HepG2 (cell line): ENCODE results near the gene FAM9C. TPM values are rescaled to one million over a fixed set of nuclear protein-coding genes. Genes with fewer than 3 reads are reported as not detected.
"Not testable (repeated sequence)": the region's sequence is repeated elsewhere in the genome, so short reads cannot be mapped to it uniquely, and the experiment has no call there.

Experiments used
- ATAC-seq: fragments of 200-7000 bp; cut with Tn5 transposase; 3 replicates; pipeline ENCODE4 v1.9.1; 2020; ENCODE audit warnings: mild to moderate bottlenecking, moderate library complexity
- BruUV-seq: library from RNA; stranded (reverse); fragments of 400-500 nt; replicated peaks from 2 replicates; lab custom pipeline; 2021; lab: Mats Ljungman, UMichigan
- CTCF ChIA-PET: fragments of 300-600 bp; formaldehyde crosslinking; extraction: SDS; loops from one replicate; lab custom pipeline; 2021; ENCODE audit warnings: low total read pairs, inconsistent platforms, low intra/inter-chr PET ratio; lab: Yijun Ruan, JAX
- POLR2A ChIA-PET: fragments of 350-600 bp; sonication (Branson Sonifier 250); formaldehyde crosslinking; loops from one replicate; lab custom pipeline; 2020; ENCODE audit warnings: antibody characterized with exemption, inconsistent platforms; lab: Yijun Ruan, JAX
- DNase-seq: peaks from one replicate; pipeline ENCODE4 v3.0.0-alpha.2; 2015; ENCODE audit warnings: low spot score
- FAIRE-seq: peaks from 3 replicates; lab custom pipeline; 2011; peaks lifted over from hg19 to GRCh38; lab: Jason Lieb, UNC
- H2AFZ ChIP-seq: one replicate; pipeline ENCODE4 v1.6.1; 2011; ENCODE audit warnings: low read length, inconsistent platforms
- H3K27ac ChIP-seq: fragments of 300-600 bp; 3 replicates; pipeline ENCODE4 v1.8.0; 2011; ENCODE audit warnings: mixed run types, mild to moderate bottlenecking, mixed read lengths, low read length, inconsistent platforms; ENCODE audit not compliant: insufficient read depth; ENCODE audit errors: extremely low read length
- H3K27me3 ChIP-seq, 2 experiments: fragments of 200-600 bp in 1 of 2; 2 replicates in 1 of 2; 3 replicates in 1 of 2; pipeline versions ENCODE4 v1.6.0 to v1.8.0; 2011; ENCODE audit warnings: low read length in 2 of 2, mild to moderate bottlenecking in 2 of 2, moderate library complexity in 2 of 2, inconsistent platforms in 1 of 2; ENCODE audit not compliant: insufficient read depth in 2 of 2, control insufficient read depth in 1 of 2
- H3K36me3 ChIP-seq, 2 experiments: fragments of 200-600 bp in 1 of 2; replicated peaks in 1 of 2; 2 replicates in 1 of 2; 3 replicates in 1 of 2; pipeline versions ENCODE4 v1.5.1 to v1.8.0; 2011; ENCODE audit warnings: low read length in 2 of 2, inconsistent platforms in 1 of 2; ENCODE audit not compliant: insufficient read depth in 2 of 2, control insufficient read depth in 1 of 2
- H3K4me1 ChIP-seq: 2 replicates; pipeline ENCODE4 v1.5.1; 2012; ENCODE audit warnings: low read length, inconsistent platforms; ENCODE audit not compliant: insufficient read depth
- H3K4me2 ChIP-seq: 2 replicates; pipeline ENCODE4 v1.6.0; 2011; ENCODE audit warnings: low read depth, low read length, inconsistent platforms
- H3K4me3 ChIP-seq, 3 experiments: fragments of 200-600 bp in 1 of 3; sonication (generic), shearing (Covaris generic) in 1 of 3; replicated peaks in 1 of 3; 2 replicates each; pipeline ENCODE4 v1.5.1; 2011 to 2016; ENCODE audit warnings: low read length in 3 of 3, inconsistent platforms in 2 of 3, low read depth in 2 of 3, mild to moderate bottlenecking in 2 of 3, control low read depth in 1 of 3, mixed read lengths in 1 of 3; ENCODE audit not compliant: insufficient read depth in 1 of 3
- H3K79me2 ChIP-seq: one replicate; pipeline ENCODE4 v1.6.1; 2011; ENCODE audit warnings: low read length, inconsistent platforms; ENCODE audit not compliant: insufficient read depth
- H3K9ac ChIP-seq: 2 replicates; pipeline ENCODE4 v1.6.0; 2011; ENCODE audit warnings: mild to moderate bottlenecking, low read depth, low read length, inconsistent platforms; ENCODE audit not compliant: insufficient read depth
- H3K9me3 ChIP-seq: 2 replicates; pipeline ENCODE4 v1.5.1; 2012; ENCODE audit warnings: mild to moderate bottlenecking, low read length
- H4K20me1 ChIP-seq: 2 replicates; pipeline ENCODE4 v1.6.0; 2011; ENCODE audit warnings: inconsistent platforms, mild to moderate bottlenecking, low read length, moderate library complexity; ENCODE audit not compliant: insufficient read depth
- EZH2 ChIP-seq: conservative IDR thresholded peaks from 2 replicates; pipeline ENCODE4 v1.6.1; 2012; ENCODE audit warnings: mild to moderate bottlenecking, low read depth, low read length, moderate library complexity
- NFIB ChIP-seq: sonication (generic); formaldehyde crosslinking; IDR thresholded peaks from 2 replicates; pipeline ENCODE4 v1.9.0; 2021; ENCODE audit warnings: missing genetic modification reagents, mild to moderate bottlenecking, borderline replicate concordance
- PTBP1 ChIP-seq: fragments of 200-400 bp; formaldehyde crosslinking; IDR thresholded peaks from 2 replicates; pipeline ENCODE4 v1.6.1; 2018; ENCODE audit warnings: low read length, low read depth; ENCODE audit not compliant: poor library complexity, severe bottlenecking
- ZNF777 ChIP-seq: sonication (generic); formaldehyde crosslinking; IDR thresholded peaks from 2 replicates; pipeline ENCODE4 v1.4.0; 2020; ENCODE audit warnings: missing genetic modification reagents
- WGBS: methylation state at CpG from one replicate; pipeline ENCODE4 v1.1.6; 2017; ENCODE audit warnings: low lambda C conversion rate; 5-methylcytosine and 5-hydroxymethylcytosine counted together
- in situ Hi-C: cut with HindIII; loops from 2 replicates; pipeline ENCODE4 v1.10.0; 2017; ENCODE audit warnings: low pct_unique_long_range_greater_than_20kb; ENCODE audit not compliant: extremely low pct_ligation_motif_present
- intact Hi-C: fragments of 100-400 bp; cut with micrococcal nuclease; formaldehyde crosslinking; loops from one replicate; pipeline ENCODE4 v1.10.0; 2022; ENCODE audit not compliant: unreplicated experiment
- polyA plus RNA-seq, 8 experiments: library from polyadenylated mRNA; depleted of rRNA in 3 of 8; stranded (reverse) in 7 of 8; unstranded in 1 of 8; fragments of >200 nt; fragmentation: Illumina TruSeq in 4 of 8; extraction: Trizol in 4 of 8; gene quantifications; 2 replicates each; pipeline versions ENCODE4 v1.2.1 to v1.2.3, GENCODE V29; 2011 to 2016; ENCODE audit warnings: low read depth in 4 of 8, missing spikeins in 1 of 8, mixed read lengths in 1 of 8; ENCODE audit not compliant: insufficient read depth in 1 of 8
- total RNA-seq, 5 experiments: library from RNA; depleted of rRNA; stranded (reverse); fragments of >200 nt; fragmentation: Illumina TruSeq; extraction: Trizol; gene quantifications; 2 replicates each; pipeline ENCODE4 v1.2.3, GENCODE V29; 2016; ENCODE audit warnings: low read depth in 1 of 5
- TF ChIP-seq, protein P1 (sequence below): sonication (generic); formaldehyde crosslinking; IDR thresholded peaks from 2 replicates; pipeline ENCODE4 v1.8.0; 2022; ENCODE audit warnings: mild to moderate bottlenecking, missing genetic modification reagents, moderate library complexity
- TF ChIP-seq, protein P2 (sequence below): IDR thresholded peaks from 2 replicates; pipeline ENCODE4 v1.6.1; 2016

Gene FAM9C
- total and polyA plus RNA-seq, 2 of the 13 experiments (the other 11 are each of a cell fraction or from before 2014, with no cell fraction given) = not detected

DNA sequence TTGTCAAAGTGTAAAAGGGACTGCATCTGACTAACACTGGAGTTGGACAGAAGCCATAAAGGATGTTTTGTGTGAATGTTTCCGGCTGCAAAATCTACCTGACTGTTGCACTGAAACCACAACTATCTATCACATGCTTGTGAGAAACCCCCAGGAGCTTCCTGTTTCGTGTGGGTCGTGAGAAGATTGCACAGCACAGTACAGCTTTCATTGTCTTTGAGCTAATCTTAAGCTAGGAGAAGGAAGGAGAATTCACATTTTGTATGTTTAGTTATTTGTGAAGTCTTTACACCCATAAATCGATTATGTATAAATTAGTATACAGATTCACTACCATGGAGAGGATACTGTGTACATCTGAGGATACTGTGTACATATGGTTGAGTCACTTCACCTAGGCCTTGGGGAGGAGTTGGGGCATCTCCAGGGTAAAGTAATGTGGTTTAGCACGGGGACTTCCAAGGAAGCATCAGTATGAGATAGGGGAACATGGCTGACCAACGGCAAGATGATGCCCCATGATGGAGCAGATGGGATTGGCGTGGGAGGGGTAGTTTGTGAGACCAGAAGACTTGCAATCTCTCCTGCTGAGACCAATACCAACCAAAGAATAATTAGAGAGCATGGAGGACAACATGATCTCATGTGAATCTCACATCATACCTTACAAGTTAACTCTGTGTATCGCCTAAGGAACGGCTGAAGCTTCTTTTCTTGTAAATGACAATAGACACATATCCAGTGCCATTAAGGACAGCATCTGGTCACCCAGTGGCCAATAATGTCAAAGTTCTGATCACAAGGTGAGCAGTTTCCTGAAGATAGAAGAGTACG, 43.1 kb upstream of the FAM9C start:
- in situ Hi-C loops = no loop called here
- TF ChIP-seq NFIB = no peak
- no peak for TF ChIP-seq PTBP1
- TF ChIP-seq, protein P1, sequence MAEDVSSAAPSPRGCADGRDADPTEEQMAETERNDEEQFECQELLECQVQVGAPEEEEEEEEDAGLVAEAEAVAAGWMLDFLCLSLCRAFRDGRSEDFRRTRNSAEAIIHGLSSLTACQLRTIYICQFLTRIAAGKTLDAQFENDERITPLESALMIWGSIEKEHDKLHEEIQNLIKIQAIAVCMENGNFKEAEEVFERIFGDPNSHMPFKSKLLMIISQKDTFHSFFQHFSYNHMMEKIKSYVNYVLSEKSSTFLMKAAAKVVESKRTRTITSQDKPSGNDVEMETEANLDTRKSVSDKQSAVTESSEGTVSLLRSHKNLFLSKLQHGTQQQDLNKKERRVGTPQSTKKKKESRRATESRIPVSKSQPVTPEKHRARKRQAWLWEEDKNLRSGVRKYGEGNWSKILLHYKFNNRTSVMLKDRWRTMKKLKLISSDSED (CRISPR knock-in tag) = no peak
- TF ChIP-seq ZNF777 (CRISPR knock-in tag) = no peak
- TF ChIP-seq, protein P2, sequence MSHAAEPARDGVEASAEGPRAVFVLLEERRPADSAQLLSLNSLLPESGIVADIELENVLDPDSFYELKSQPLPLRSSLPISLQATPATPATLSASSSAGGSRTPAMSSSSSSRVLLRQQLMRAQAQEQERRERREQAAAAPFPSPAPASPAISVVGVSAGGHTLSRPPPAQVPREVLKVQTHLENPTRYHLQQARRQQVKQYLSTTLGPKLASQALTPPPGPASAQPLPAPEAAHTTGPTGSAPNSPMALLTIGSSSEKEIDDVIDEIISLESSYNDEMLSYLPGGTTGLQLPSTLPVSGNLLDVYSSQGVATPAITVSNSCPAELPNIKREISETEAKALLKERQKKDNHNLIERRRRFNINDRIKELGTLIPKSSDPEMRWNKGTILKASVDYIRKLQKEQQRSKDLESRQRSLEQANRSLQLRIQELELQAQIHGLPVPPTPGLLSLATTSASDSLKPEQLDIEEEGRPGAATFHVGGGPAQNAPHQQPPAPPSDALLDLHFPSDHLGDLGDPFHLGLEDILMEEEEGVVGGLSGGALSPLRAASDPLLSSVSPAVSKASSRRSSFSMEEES (CRISPR knock-in tag) = no peak
- TF ChIP-seq EZH2 = no peak

DNA sequence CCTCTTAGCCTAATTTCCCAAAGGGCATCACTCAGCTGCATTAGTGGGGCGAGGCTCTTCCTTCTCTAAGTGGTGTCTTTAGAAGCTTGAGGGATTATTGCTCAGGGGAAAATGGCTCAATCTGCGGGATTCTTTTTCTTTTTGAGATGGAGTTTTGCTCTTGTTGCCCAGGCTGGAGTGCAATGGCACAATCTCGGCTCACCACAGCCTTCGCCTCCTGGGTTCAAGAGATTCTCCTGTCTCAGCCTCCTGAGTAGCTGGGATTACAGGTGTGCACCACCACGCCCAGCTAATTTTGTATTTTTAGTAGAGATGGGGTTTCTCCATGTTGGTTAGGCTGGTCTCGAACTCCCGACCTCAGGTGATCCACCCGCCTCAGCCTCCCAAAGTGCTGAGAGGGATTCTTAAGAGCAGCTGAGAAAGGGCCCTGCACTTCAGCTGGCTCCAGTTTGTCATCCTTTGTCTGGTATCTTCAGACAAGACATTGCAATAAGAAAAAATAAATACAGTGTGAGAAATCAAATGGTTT, 42.4 kb upstream of the FAM9C start:
- H3K9me3 ChIP-seq, H3K36me3 ChIP-seq, H3K4me2 ChIP-seq, BruUV-seq, H2AFZ ChIP-seq, H3K9ac ChIP-seq, POLR2A ChIA-PET, CTCF ChIA-PET, intact Hi-C loops, H3K27me3 ChIP-seq, in situ Hi-C loops, H3K27ac ChIP-seq, DNase-seq, ATAC-seq, H4K20me1 ChIP-seq, FAIRE-seq, H3K79me2 ChIP-seq, H3K4me3 ChIP-seq: not testable (repeated sequence)
- peaks cover 21% of the 10 kb centered on the region for H3K4me1 ChIP-seq
- WGBS = 80% methylated on average over 7 of the region's 8 CpGs

More for the DNA sequence above, 43.1 kb upstream of the FAM9C start:
- ATAC-seq (no peak), FAIRE-seq (no peak), DNase-seq (no peak)
- 48% methylated on average over 5 of the region's 10 CpGs for WGBS
- no peaks in the 10 kb centered on the region for H3K79me2 ChIP-seq
- no peaks in the 10 kb centered on the region for H3K9me3 ChIP-seq
- H2AFZ ChIP-seq = no peak overlapping the region
- peaks cover 21% of the 10 kb centered on the region for H3K4me1 ChIP-seq
- H3K27ac ChIP-seq = no peak overlapping the region
- POLR2A ChIA-PET = no interaction called here
- H3K36me3 ChIP-seq = no peaks in the 10 kb centered on the region
- BruUV-seq = no TSS peak
- H3K4me3 ChIP-seq = no peak overlapping the region
- no peak overlapping the region for H3K4me2 ChIP-seq
- intact Hi-C loops = no loop called here
- no peak overlapping the region for H3K9ac ChIP-seq
- CTCF ChIA-PET = no interaction called here
- no peaks in the 10 kb centered on the region for H3K27me3 ChIP-seq
- H4K20me1 ChIP-seq = no peaks in the 10 kb centered on the region
